Mesendoderm (in vitro differentiated cells): ENCODE data around the gene MPC2. TPM values are rescaled to one million over a fixed set of nuclear protein-coding genes. Genes with fewer than 3 reads are reported as not detected.

Source experiments
- DNase-seq: peaks from one replicate; pipeline ENCODE4 v3.0.0; 2013
- H2AK5ac ChIP-seq: 2 replicates; pipeline ENCODE4 v1.6.1; 2013; ENCODE audit warnings: low read length, inconsistent platforms
- H2BK120ac ChIP-seq: 2 replicates; pipeline ENCODE4 v1.6.1; 2013; ENCODE audit warnings: low read depth, mild to moderate bottlenecking, low read length, moderate library complexity, mixed read lengths
- H2BK15ac ChIP-seq: replicated peaks from 2 replicates; pipeline ENCODE4 v1.6.1; 2013; ENCODE audit warnings: low read depth, mild to moderate bottlenecking, moderate library complexity
- H2BK5ac ChIP-seq: 2 replicates; pipeline ENCODE4 v1.6.1; 2013; ENCODE audit warnings: low read length, inconsistent platforms
- H3K18ac ChIP-seq: 2 replicates; pipeline ENCODE4 v1.6.1; 2013; ENCODE audit warnings: mild to moderate bottlenecking, low read length, mixed read lengths
- H3K23ac ChIP-seq: one replicate; pipeline ENCODE4 v1.6.1; 2013; ENCODE audit warnings: low read length
- H3K27ac ChIP-seq: 2 replicates; pipeline ENCODE4 v1.5.1; 2013; ENCODE audit warnings: low read depth, mild to moderate bottlenecking, inconsistent platforms, low read length, moderate library complexity
- H3K27me3 ChIP-seq: 2 replicates; pipeline ENCODE4 v1.6.1; 2013; ENCODE audit warnings: low read length, control low read depth, mild to moderate bottlenecking, inconsistent platforms; ENCODE audit not compliant: insufficient read depth, poor library complexity
- H3K36me3 ChIP-seq: 2 replicates; pipeline ENCODE4 v1.6.1; 2013; ENCODE audit warnings: low read length, inconsistent platforms; ENCODE audit not compliant: control insufficient read depth, insufficient read depth
- H3K4ac ChIP-seq: one replicate; pipeline ENCODE4 v1.6.1; 2013; ENCODE audit warnings: low read depth, mild to moderate bottlenecking, low read length, moderate library complexity
- H3K4me1 ChIP-seq: 2 replicates; pipeline ENCODE4 v1.6.1; 2013; ENCODE audit warnings: low read depth, low read length, inconsistent platforms; ENCODE audit not compliant: control insufficient read depth
- H3K4me2 ChIP-seq: 2 replicates; pipeline ENCODE4 v1.6.1; 2013; ENCODE audit warnings: low read length
- H3K4me3 ChIP-seq: 2 replicates; pipeline ENCODE4 v1.5.1; 2013; ENCODE audit warnings: mild to moderate bottlenecking, low read length
- H3K56ac ChIP-seq: one replicate; pipeline ENCODE4 v1.6.1; 2013; ENCODE audit warnings: low read length
- H3K79me1 ChIP-seq: 2 replicates; pipeline ENCODE4 v1.6.1; 2013; ENCODE audit warnings: low read length, inconsistent platforms
- H3K79me2 ChIP-seq: 2 replicates; pipeline ENCODE4 v1.6.1; 2013; ENCODE audit warnings: mild to moderate bottlenecking, low read length; ENCODE audit not compliant: control insufficient read depth, insufficient read depth
- H3K9ac ChIP-seq: 2 replicates; pipeline ENCODE4 v1.6.1; 2013; ENCODE audit warnings: low read length, inconsistent platforms
- H4K5ac ChIP-seq: one replicate; pipeline ENCODE4 v1.6.1; 2013; ENCODE audit warnings: low read length
- H4K8ac ChIP-seq: one replicate; pipeline ENCODE4 v1.6.1; 2013; ENCODE audit warnings: low read depth, mild to moderate bottlenecking, control low read depth, low read length, moderate library complexity
- WGBS: extraction: QIAGEN DNeasy Blood & Tissue Kit; methylation state at CpG from one replicate; pipeline ENCODE4 v1.1.7; 2013; ENCODE audit warnings: low lambda C conversion rate, missing lambda C conversion rate; ENCODE audit not compliant: insufficient coverage; ENCODE audit errors: extremely low coverage; 5-methylcytosine and 5-hydroxymethylcytosine counted together
- polyA plus RNA-seq, 2 experiments: library from polyadenylated mRNA; stranded (reverse); fragments of 200-250 nt; gene quantifications; one replicate each; pipeline ENCODE4 v1.2.3, GENCODE V29; 2013

Gene MPC2
- 40.0 TPM for polyA plus RNA-seq (2013, experiment 1 of 2)
- polyA plus RNA-seq (2013, experiment 2 of 2) = 40.0 TPM

- Histone ChIP-seq H3K79me2 (peaks cover 35% of the 10 kb centered on the region), H3K36me3 (no peaks in the 10 kb centered on the region), H3K56ac (peak within 1 kb of the TSS; percentile 94), H2BK5ac (peak within 1 kb of the TSS; percentile 57), H3K79me1 (no peaks in the 10 kb centered on the region), H3K4me1 (no peaks in the 10 kb centered on the region), H3K23ac (peak within 1 kb of the TSS; percentile 24), H3K27me3 (no peaks in the 10 kb centered on the region), H2BK120ac (peak within 1 kb of the TSS; percentile 51), H2AK5ac (no peak within 1 kb of the TSS), H3K4ac (peak within 1 kb of the TSS; percentile 98), H3K4me3 (peak within 1 kb of the TSS; percentile 50), H3K4me2 (peak within 1 kb of the TSS; percentile 57), H3K27ac (peak within 1 kb of the TSS; percentile 95), H4K8ac (no peak within 1 kb of the TSS), H4K5ac (no peak within 1 kb of the TSS), H3K18ac (peak within 1 kb of the TSS; percentile 81), H3K9ac (peak within 1 kb of the TSS; percentile 83), H2BK15ac (no peak within 1 kb of the TSS)
- peak; percentile 88 for DNase-seq
- WGBS = no CpG with 5 or more reads among the region's 51 CpGs
These were observed at the start of gene MPC2 for GRCh38 chr1:167936930-167937708. Gene MPC2, minus strand, starts transcription at chr1:167937072. Its CDS starts 1,231 bp downstream, at chr1:167935841.

- H3K36me3 ChIP-seq = no peaks in the 10 kb centered on the region
- DNase-seq = peak; percentile 50
- H4K5ac ChIP-seq = no peak overlapping the region
These were observed 48.1 kb upstream of the MPC2 start for GRCh38 chr1:167984886-167985489.

DNA sequence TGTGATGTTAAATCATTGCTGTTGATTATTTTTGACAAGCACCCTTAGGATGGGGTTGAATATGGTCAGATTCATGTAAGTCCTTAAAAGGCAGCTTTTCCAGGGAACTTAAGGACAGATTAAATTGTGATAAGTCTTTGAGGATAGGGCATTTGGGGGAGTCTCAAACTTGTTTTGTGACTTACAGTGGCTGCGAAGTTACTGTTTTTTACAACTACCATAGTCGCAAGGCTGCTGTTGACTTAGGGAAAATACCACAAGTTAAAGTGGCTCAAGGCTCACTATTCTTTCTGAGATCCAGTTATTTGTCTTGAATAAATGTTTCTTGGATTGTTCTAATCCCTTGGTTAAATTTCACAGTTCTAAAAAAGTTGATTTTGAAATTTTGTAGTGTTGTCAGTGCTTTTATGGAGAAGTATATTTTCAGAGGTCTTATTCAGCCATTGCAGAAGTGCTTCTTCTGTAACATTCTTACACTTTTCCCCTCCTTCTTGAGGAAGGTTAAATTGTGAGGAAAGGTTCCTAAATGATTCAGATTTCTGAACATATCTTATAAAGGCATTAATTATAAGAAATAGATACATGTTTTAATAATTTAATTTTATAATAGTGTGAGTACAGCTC is 47.0 kb upstream of the MPC2 start:
- Histone ChIP-seq H3K79me1 (peaks cover 9% of the 10 kb centered on the region), H3K9ac (no peak overlapping the region), H4K5ac (no peak overlapping the region), H2BK120ac (no peak overlapping the region), H2BK5ac (no peak overlapping the region), H3K4me1 (no peaks in the 10 kb centered on the region), H3K4me3 (no peak overlapping the region), H3K27me3 (no peaks in the 10 kb centered on the region), H3K79me2 (no peaks in the 10 kb centered on the region), H3K23ac (no peak overlapping the region), H3K56ac (no peak overlapping the region), H3K4ac (no peak overlapping the region), H3K36me3 (no peaks in the 10 kb centered on the region), H2BK15ac (no peak overlapping the region), H2AK5ac (no peak overlapping the region), H3K4me2 (no peak overlapping the region), H4K8ac (no peak overlapping the region), H3K18ac (no peak overlapping the region), H3K27ac (no peak overlapping the region)
- whole genome bisulfite sequencing = no CpG with 5 or more reads among the region's 2 CpGs
- no peak for DNase-seq

More at GRCh38 chr1:167984886-167985489, 48.1 kb upstream of the MPC2 start:
- no CpG with 5 or more reads among the region's 8 CpGs for WGBS
- no peak overlapping the region for H3K18ac ChIP-seq
- H2BK5ac ChIP-seq = no peak overlapping the region
- H3K79me1 ChIP-seq = peaks cover 9% of the 10 kb centered on the region
- no peak overlapping the region for H2BK120ac ChIP-seq
- H3K4me1 ChIP-seq = no peaks in the 10 kb centered on the region
- H2BK15ac ChIP-seq = no peak overlapping the region
- no peak overlapping the region for H4K8ac ChIP-seq
- no peak overlapping the region for H3K9ac ChIP-seq
- no peak overlapping the region for H3K56ac ChIP-seq
- H3K4me3 ChIP-seq = no peak overlapping the region
- H3K27me3 ChIP-seq = no peaks in the 10 kb centered on the region
- H3K23ac ChIP-seq = no peak overlapping the region
- no peak overlapping the region for H3K4ac ChIP-seq
- no peak overlapping the region for H3K4me2 ChIP-seq
- H2AK5ac ChIP-seq = no peak overlapping the region
- H3K27ac ChIP-seq = no peak overlapping the region
- no peaks in the 10 kb centered on the region for H3K79me2 ChIP-seq

DNA sequence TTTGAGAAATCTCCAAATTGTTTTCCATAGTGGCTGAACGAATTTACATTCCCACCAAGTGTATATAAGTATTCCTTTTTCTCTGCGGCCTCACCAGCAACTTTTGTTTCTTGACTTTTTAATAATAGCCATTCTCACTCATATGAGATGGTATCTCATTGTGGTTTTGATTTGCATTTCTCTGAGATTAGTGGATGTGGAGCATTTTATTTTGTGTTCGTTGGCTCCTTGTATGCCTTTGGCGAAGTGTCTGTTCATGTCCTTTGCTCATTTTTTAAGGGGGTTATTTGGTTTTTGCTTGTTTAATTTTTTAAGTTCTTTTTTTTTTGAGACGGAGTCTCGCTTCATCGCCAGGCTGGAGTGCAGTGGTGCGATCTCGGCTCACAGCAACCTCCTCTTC is 45.1 kb upstream of the MPC2 start:
- Histone ChIP-seq H4K5ac (no peak overlapping the region), H3K9ac (no peak overlapping the region), H3K23ac (no peak overlapping the region), H3K27ac (no peak overlapping the region), H3K4me1 (no peaks in the 10 kb centered on the region), H4K8ac (no peak overlapping the region), H3K79me2 (no peaks in the 10 kb centered on the region), H3K4me3 (no peak overlapping the region), H3K4me2 (no peak overlapping the region), H3K27me3 (no peaks in the 10 kb centered on the region), H3K18ac (no peak overlapping the region), H2AK5ac (no peak overlapping the region), H2BK15ac (no peak overlapping the region), H3K79me1 (peaks cover 9% of the 10 kb centered on the region), H2BK120ac (no peak overlapping the region), H3K4ac (no peak overlapping the region), H2BK5ac (no peak overlapping the region), H3K36me3 (no peaks in the 10 kb centered on the region), H3K56ac (no peak overlapping the region)
- WGBS = no CpG with 5 or more reads among the region's 9 CpGs
- no peak for DNase-seq

DNA sequence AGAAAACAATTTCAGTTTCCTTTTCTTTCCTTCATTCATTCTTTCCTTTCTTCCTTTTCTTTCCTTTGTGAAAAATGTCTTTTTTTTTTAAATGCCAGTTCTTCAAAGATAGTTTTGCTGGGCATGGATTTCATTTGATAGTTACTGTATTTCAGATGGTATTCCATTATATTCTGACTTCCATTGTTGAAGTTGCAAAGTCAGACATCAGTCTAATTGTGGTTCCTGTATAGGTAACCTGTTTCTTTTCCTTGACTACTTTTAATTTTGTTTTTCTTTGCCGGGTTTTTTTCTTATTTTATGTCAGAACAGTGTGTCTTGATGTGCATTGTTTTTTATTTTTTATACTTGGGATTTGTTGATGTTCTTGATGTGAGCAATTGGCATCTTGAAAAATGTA is 40.4 kb upstream of the MPC2 start:
- no peak overlapping the region for H2AK5ac ChIP-seq
- H3K79me2 ChIP-seq = no peaks in the 10 kb centered on the region
- peaks cover 5% of the 10 kb centered on the region for H3K79me1 ChIP-seq
- no peaks in the 10 kb centered on the region for H3K36me3 ChIP-seq
- H4K8ac ChIP-seq = no peak overlapping the region
- H3K4ac ChIP-seq = no peak overlapping the region
- DNase-seq = no peak
- no peaks in the 10 kb centered on the region for H3K4me1 ChIP-seq
- H4K5ac ChIP-seq = no peak overlapping the region
- H3K4me3 ChIP-seq = no peak overlapping the region
- H3K27me3 ChIP-seq = no peaks in the 10 kb centered on the region
- no peak overlapping the region for H3K56ac ChIP-seq
- no peak overlapping the region for H3K23ac ChIP-seq
- no peak overlapping the region for H3K4me2 ChIP-seq
- H3K9ac ChIP-seq = no peak overlapping the region
- WGBS = no CpG with 5 or more reads among the region's 1 CpG
- no peak overlapping the region for H2BK15ac ChIP-seq
- no peak overlapping the region for H3K27ac ChIP-seq
- H2BK120ac ChIP-seq = no peak overlapping the region
- H3K18ac ChIP-seq = no peak overlapping the region
- H2BK5ac ChIP-seq = no peak overlapping the region
